T-helper 1 cell (primary cell): ENCODE measurements around the gene CPNE5.
"Not testable (repeated sequence)": the region's sequence is repeated elsewhere in the genome, so short reads cannot be mapped to it uniquely, and the experiment has no call there.

Experiments
- DNase-seq, 5 donors: peaks; one replicate each; pipeline ENCODE4 v3.0.0-alpha.2; 2012 to 2020

The CPNE5 gene

GRCh38 chr6:36814249-36814648 lies 25.0 kb downstream of the CPNE5 start:
- no peak for DNase-seq

GRCh38 chr6:36813526-36813925 lies 25.7 kb downstream of the CPNE5 start:
- DNase-seq: no peak

GRCh38 chr6:36813047-36813446 lies 26.2 kb downstream of the CPNE5 start:
- DNase-seq: not testable (repeated sequence)

GRCh38 chr6:36809941-36810803 lies 29.1 kb downstream of the CPNE5 start:
- no peak for DNase-seq

GRCh38 chr6:36809156-36809555 lies 30.1 kb downstream of the CPNE5 start:
- DNase-seq: no peak

- no peak for DNase-seq
These were observed 30.6 kb downstream of the CPNE5 start for GRCh38 chr6:36808634-36809033.

- no peak for DNase-seq
These were observed 31.5 kb downstream of the CPNE5 start for GRCh38 chr6:36807750-36808149.

GRCh38 chr6:36807143-36807542 lies 32.1 kb downstream of the CPNE5 start:
- DNase-seq: no peak

GRCh38 chr6:36805917-36806316 lies 33.3 kb downstream of the CPNE5 start:
- no peak for DNase-seq

GRCh38 chr6:36805096-36805797 lies 34.0 kb downstream of the CPNE5 start:
- DNase-seq: no peak

- DNase-seq: no peak
These were observed 34.7 kb downstream of the CPNE5 start for GRCh38 chr6:36804563-36804962.

GRCh38 chr6:36803908-36804307 lies 35.3 kb downstream of the CPNE5 start:
- no peak for DNase-seq

GRCh38 chr6:36803482-36803881 lies 35.8 kb downstream of the CPNE5 start:
- no peak for DNase-seq

GRCh38 chr6:36800223-36801076 lies 38.8 kb downstream of the CPNE5 start:
- DNase-seq: no peak

GRCh38 chr6:36798852-36799251 lies 40.4 kb downstream of the CPNE5 start:
- DNase-seq: no peak

- no peak for DNase-seq
These were observed 41.6 kb downstream of the CPNE5 start for GRCh38 chr6:36797653-36798052.

- no peak for DNase-seq
These were observed 42.2 kb downstream of the CPNE5 start for GRCh38 chr6:36797055-36797454.

- no peak for DNase-seq
These were observed 44.6 kb downstream of the CPNE5 start for GRCh38 chr6:36794713-36795065.

- DNase-seq: no peak
These were observed 45.1 kb downstream of the CPNE5 start for GRCh38 chr6:36793913-36794712.

- no peak for DNase-seq
These were observed 45.8 kb downstream of the CPNE5 start for GRCh38 chr6:36793296-36793912.

- no peak for DNase-seq
These were observed 47.6 kb downstream of the CPNE5 start for GRCh38 chr6:36791521-36792135.

GRCh38 chr6:36791085-36791484 lies 48.2 kb downstream of the CPNE5 start:
- no peak for DNase-seq
